GM19023 (cell line): ENCODE results near the gene RIPPLY3.
A peak's percentile ranks its signal among the peaks of the same experiment; 100 is the strongest.
"Not testable (repeated sequence)": the region's sequence is repeated elsewhere in the genome, so short reads cannot be mapped to it uniquely, and the experiment has no call there.

ENCODE experiments used
- ATAC-seq: cut with Tn5 transposase; IDR thresholded peaks from one replicate; pipeline ENCODE4 v1.9.1; 2021; ENCODE audit warnings: mild to moderate bottlenecking, moderate library complexity; ENCODE audit not compliant: unreplicated experiment

RIPPLY3 gene

DNA sequence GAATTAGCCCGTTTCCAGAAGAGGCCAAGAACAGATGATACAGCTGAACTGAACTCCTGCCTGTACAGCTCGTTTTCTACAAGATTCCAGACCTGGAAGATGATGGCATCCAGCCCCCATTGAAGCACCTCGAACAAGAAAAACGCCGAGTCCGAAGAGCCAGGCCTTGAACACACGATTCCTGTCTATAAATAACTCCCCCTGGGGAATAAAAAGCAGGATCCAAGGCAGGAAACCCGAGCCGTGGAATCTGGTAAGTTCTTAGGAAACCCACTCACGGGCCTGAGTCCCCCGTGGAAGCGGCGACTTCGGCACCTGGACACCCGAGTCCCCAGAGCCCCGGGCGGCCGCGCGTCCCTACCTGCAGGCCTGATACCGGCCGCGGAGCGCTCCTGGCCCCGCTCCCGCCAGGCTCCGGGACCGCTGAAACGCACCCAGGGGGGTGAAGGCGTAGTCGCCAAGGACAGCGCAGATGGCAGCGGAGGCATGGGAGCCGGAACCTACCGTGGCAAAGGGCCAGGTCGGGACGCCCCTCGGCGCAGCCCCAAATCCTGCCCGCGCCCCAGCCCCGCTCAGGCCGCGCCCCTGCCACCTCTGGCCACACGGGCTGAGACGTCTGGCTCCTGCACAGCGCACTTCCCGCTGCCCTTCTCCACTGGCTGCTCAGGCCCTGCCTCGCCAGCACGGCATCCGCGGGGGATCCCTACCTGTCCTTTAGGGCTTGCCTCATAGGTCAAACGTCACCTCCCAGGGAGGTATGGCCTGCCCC lies 26.0 kb upstream of the RIPPLY3 start:
- no peak for ATAC-seq

DNA sequence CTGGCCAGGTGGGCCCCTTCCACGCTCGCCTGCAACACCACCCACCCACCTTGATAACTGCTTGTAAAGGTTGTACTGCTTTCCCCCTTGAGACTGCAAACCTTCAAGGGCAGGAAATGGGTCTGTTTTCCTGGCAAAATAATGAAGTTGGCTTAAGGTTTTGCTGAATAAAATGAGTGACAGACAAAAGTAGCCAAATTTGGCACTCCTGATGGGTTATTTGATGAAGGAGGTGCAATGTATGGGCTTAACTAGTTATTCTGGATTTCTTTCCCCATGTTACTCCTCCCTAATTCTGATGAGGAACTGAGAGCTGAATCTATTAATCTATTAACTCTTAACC lies 25.5 kb upstream of the RIPPLY3 start:
- no peak for ATAC-seq

- ATAC-seq, result no peak
Observed at GRCh38 chr21:36981977-36982700, 24.4 kb upstream of the RIPPLY3 start.

- no peak for ATAC-seq
Observed at GRCh38 chr21:36985751-36986594, 20.5 kb upstream of the RIPPLY3 start.

GRCh38 chr21:36987845-36988244 lies 18.7 kb upstream of the RIPPLY3 start:
- ATAC-seq, result no peak

DNA sequence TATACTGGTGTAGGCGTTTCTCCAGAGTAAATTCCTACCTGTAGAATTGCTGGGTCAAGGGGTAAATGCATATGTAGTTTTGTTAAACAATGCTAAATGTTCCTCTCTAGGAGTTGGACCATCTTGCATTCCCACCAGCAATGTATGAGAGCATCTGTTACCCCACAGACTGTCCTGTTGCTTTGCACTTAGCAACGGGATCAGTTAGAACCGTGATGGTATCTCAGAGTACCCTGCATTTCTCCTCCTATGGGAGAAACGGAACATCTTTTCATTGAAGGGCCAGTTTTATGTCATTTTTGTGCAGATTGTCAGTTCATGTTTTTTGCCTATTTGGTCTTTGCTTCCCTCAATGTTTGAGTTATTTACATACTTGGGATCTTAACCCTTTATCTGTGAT lies 18.0 kb upstream of the RIPPLY3 start:
- ATAC-seq, result no peak

- not testable (repeated sequence) for ATAC-seq
Observed at GRCh38 chr21:36989199-36989698, 17.3 kb upstream of the RIPPLY3 start.

GRCh38 chr21:36989699-36990507 lies 16.6 kb upstream of the RIPPLY3 start:
- ATAC-seq, result peak; percentile 94

GRCh38 chr21:36990508-36991205 lies 15.8 kb upstream of the RIPPLY3 start:
- ATAC-seq, result no peak

- no peak for ATAC-seq
Observed at GRCh38 chr21:36992671-36993070, 13.8 kb upstream of the RIPPLY3 start.

DNA sequence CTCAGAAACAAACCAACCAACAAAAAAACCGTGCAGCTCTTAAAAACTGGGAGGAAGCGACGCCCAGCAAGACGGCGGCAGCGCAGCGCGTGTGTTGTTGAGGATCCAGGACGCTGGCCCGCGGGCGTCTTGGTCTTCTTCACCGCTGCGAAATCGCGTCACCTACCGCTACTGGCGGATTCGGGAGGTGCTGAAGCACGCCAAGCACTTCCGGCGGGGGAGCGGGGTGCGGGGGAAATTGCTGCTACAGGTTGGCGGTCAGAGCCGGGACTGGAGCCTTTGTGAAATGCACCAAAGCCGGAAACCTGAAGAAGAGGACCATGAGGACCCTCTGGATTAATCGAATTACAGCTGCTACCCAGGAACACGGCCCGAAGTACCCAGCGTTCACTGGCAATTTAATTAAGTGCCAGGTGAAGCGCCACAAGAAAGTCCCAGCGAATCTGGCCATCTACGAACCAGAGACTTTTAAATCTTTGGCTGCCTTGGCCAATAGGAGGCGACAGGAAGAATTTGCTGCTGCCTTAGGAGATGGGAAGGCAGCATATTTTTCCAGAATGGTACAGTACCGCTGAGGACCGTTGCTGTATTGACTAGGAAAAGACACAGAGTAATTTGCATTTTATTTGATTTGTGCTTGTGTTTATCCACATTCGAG lies 11.9 kb upstream of the RIPPLY3 start:
- ATAC-seq, result no peak

DNA sequence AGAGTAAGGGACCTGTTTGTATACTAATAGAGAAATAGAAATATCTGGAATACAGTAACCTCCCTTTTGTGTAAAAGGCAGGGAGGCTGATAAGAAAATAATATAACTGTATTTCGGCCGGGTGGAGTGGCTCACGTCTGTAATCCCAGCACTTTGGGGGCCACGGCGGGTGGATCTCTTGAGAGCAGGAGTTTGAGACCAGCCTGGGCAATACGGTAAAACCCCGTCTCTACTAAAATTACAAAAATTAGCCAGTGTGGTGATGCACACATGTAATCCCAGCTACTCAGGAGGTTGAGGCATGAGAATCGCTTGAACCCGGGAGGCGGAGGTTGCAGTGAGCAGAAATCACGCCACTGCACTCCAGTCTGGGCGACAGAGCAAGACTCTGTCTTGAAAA lies 11.2 kb upstream of the RIPPLY3 start:
- ATAC-seq, result not testable (repeated sequence)

DNA sequence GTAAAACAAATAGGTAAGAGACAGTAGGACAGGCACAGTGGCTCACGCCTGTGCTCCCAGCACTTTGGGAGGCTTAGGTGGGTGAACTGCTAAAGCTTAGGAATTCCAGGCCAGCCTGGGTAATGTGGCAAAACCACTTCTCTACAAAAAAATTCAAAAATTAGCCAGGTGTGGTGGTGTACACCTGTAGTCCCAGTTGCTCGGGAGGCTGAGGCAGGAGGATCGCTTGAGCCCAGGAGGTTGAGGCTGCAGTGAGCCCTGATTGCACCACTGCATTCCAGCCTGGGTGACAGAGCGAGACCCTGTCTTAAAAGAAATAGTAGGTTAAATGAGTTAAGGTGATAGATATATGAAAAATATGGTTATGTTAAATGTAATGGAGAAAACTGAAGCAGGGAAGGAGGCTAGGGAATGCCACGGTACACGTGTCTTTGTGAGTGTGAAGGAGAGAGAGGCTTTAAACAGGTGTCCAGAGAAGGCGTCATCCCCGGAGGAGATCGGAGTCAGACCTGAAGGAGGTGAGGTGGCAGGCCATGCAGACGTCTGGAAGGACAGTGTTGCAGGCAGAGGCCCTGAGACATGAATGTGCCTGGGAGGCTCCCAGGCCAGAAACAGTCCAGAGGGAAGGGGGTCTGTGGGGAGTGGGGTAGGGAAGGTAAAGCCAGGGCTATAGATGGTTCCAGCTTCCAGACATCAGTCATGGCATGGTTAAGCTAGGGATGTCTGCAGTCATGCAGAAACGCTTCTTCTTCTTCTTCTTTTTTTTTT lies 7.2 kb upstream of the RIPPLY3 start:
- no peak for ATAC-seq

- ATAC-seq, result no peak
Observed at GRCh38 chr21:37000381-37000780, 6.1 kb upstream of the RIPPLY3 start.

DNA sequence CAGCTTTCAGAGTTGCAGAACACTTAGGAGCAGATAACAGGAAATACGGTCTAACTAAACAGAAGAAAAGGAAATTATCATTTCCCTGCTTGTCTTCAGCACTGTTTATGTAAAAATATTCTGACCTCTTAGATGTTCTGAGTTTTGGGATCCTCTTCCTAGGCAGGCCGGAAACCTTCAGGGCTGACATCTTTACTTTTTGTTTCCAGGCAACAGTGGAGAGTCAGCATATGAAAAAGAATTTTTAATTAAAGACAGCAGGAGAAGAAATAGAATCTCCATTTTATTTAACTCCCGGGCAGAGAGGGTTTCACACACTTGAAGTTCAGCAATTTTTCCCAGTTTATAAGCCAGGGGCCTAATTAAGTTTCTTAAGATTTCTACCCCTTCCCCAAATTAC lies 5.1 kb upstream of the RIPPLY3 start:
- no peak for ATAC-seq

- not testable (repeated sequence) for ATAC-seq
Observed at GRCh38 chr21:37002851-37003250, 3.7 kb upstream of the RIPPLY3 start.

DNA sequence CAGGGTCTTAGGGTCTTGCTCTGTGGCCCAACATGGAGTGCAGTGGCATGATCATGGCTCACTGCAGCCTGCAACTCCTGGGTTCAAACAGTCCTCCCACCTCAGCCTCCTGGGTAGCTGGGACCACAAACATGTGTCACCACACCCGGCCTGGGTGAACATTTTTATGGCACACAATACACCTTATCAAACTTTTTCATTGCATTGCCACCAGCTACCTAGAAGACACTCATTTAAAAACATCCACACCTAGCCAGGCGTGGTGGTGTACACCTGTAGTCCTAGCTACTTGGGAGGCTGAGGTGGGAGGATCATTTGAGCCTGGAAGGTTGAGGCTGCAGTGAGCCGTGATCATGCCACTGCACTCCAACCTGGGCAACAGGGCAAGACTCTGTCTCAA lies 2.6 kb upstream of the RIPPLY3 start:
- not testable (repeated sequence) for ATAC-seq

DNA sequence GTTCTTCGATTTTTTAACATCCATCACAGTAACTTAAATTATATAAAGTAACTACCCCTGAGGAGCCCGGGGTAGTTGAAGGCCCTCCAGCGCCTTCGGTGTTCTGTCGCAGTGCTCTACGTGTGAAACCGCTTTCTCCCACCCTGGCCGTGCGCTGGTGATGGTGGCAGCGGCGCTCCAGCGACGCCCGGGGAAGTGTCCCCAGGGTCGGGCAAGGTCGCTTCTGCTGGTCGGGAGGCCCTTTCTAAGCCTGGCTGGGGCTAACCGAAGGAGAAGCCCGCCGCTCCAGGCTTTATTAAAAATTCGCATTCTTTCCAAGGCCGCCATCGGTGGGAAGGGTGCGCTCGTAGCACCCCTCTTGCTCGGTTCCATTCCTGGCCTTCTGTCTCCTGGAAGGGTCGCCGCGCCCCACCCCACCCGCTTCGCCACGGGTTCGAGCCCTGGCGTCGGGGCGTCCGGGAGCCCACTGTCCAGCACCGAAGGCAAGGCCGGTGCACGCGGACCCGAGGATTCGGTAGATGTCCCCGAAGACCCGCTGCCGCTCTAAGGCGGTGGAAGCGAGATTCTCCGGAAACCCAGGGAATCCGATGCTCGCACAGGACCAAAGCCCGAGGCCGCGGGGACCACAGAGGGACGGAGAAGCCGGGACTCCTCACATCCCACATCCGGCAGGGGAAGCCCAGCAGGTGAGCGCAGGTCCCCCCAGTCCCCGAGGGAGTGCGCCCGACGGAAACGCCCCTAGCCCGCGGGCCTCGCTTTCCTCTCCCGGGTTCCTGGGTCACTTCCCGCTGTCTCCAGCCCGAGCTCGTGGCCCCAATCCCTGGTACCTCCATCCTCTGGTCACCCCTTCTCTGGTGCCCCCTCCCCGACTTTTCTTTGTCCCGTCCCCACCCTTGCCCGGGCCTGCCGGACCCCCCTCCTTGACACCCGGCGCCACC lies 685 bp upstream of the RIPPLY3 start:
- ATAC-seq, result no peak
